Measurements from ENCODE around the gene GUCY1A1.

GRCh38 chr4:155624478-155624877 lies 42.2 kb upstream of the GUCY1A1 start:
- TF ChIP-seq EZH2phosphoT487 (IDR thresholded peaks at IDR 0.05) = no peak
- no peak for TF ChIP-seq CTCF (IDR thresholded peaks at IDR 0.05)
- TF ChIP-seq EZH2 (IDR thresholded peaks at IDR 0.05) = no peak
